ENCODE results near the gene SRGAP1.

DNA sequence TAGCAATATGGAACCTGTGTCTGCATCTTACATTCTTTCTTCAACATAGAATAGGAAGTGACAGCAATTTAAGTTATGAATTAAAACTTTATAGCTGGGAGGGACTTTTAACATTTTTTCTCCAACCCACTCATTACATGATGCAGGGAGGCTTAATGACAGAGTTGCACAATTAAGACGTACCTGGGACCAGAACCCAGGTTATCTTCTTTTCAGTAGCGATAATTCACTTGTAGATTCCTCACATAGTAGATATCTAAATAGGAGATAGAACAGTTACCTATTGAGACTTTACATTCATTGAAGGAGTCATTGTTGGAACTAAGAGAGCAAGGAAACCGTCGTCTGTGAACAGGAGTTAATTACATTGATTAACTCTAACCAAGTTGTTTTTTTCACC, 5.1 kb downstream of the SRGAP1 start:
- TF ChIP-seq POLR2AphosphoS5 (IDR thresholded peaks at IDR 0.05; ENCODE audit: insufficient read depth in 1 of 2, low read depth in 1 of 2) (no peak), CTCF (IDR thresholded peaks at IDR 0.05) (no peak)

Measured in vagina (tissue), 2 donors.